ENCODE results near the gene PROM1. TPM values are rescaled to one million over a fixed set of nuclear protein-coding genes. Genes with fewer than 3 reads are reported as not detected.

PROM1 gene
- total RNA-seq, 2 experiments from 2014 or later: not detected

GRCh38 chr4:15931451-15932210 is 152.2 kb downstream of the PROM1 start:
- Mint-ChIP-seq H3K27me3 (peaks cover 5% of the 10 kb centered on the region), H3K9me3 (no peaks in the 10 kb centered on the region), H3K4me3 (no peak overlapping the region), H3K27ac (no peak overlapping the region), H3K4me1 (ENCODE audit: low read depth) (no peaks in the 10 kb centered on the region), H3K36me3 (ENCODE audit: low read depth) (no peaks in the 10 kb centered on the region)
- no peak for ATAC-seq (ENCODE audit: poor library complexity)
- TF ChIP-seq CTCF (IDR thresholded peaks at IDR 0.05): no peak
- no peaks in the 10 kb centered on the region for H3K36me3 ChIP-seq (ENCODE audit: insufficient read depth, low read length)
- no peak overlapping the region for H3K4me3 ChIP-seq (ENCODE audit: low read length)
- no peaks in the 10 kb centered on the region for H3K27me3 ChIP-seq (ENCODE audit: control insufficient read depth in 1 of 2, insufficient read depth in 2 of 2, low read length in 2 of 2)
- DNase-seq: no peak
- no peak overlapping the region for H3K27ac ChIP-seq (ENCODE audit: low read depth in 1 of 2, low read length in 2 of 2)
- intact Hi-C loops (cut with DNase I, micrococcal nuclease): no loop called here
- ChIA-PET POLR2A (no interaction called here), CTCF (no interaction called here)
- no peaks in the 10 kb centered on the region for H3K9me3 ChIP-seq (ENCODE audit: control insufficient read depth in 1 of 2, insufficient read depth in 1 of 2, low read length in 2 of 2)
- H3K4me1 ChIP-seq (ENCODE audit: insufficient read depth, low read length): no peaks in the 10 kb centered on the region

- no peaks in the 10 kb centered on the region for H3K9me3 Mint-ChIP-seq
- H3K36me3 ChIP-seq (ENCODE audit: insufficient read depth, low read length): no peaks in the 10 kb centered on the region
- H3K4me1 ChIP-seq (ENCODE audit: insufficient read depth, low read length): no peaks in the 10 kb centered on the region
- H3K4me1 Mint-ChIP-seq (ENCODE audit: low read depth): no peaks in the 10 kb centered on the region
- no peak for ATAC-seq (ENCODE audit: poor library complexity)
- ChIA-PET CTCF (no interaction called here), POLR2A (no interaction called here)
- no peak overlapping the region for H3K27ac ChIP-seq (ENCODE audit: low read depth in 1 of 2, low read length in 2 of 2)
- no peaks in the 10 kb centered on the region for H3K27me3 ChIP-seq (ENCODE audit: control insufficient read depth in 1 of 2, insufficient read depth in 2 of 2, low read length in 2 of 2)
- no peak for TF ChIP-seq CTCF (IDR thresholded peaks at IDR 0.05)
- H3K4me3 Mint-ChIP-seq: no peak overlapping the region
- peaks cover 8% of the 10 kb centered on the region for H3K27me3 Mint-ChIP-seq
- no peak overlapping the region for H3K4me3 ChIP-seq (ENCODE audit: low read length)
- intact Hi-C loops (cut with DNase I, micrococcal nuclease): no loop called here
- no peaks in the 10 kb centered on the region for H3K36me3 Mint-ChIP-seq (ENCODE audit: low read depth)
- no peak overlapping the region for H3K27ac Mint-ChIP-seq
- no peaks in the 10 kb centered on the region for H3K9me3 ChIP-seq (ENCODE audit: control insufficient read depth in 1 of 2, insufficient read depth in 1 of 2, low read length in 2 of 2)
- no peak for DNase-seq
Observed at GRCh38 chr4:15930314-15930713, 153.5 kb downstream of the PROM1 start.

- no peak overlapping the region for H3K27ac ChIP-seq (ENCODE audit: low read depth in 1 of 2, low read length in 2 of 2)
- no peaks in the 10 kb centered on the region for H3K36me3 ChIP-seq (ENCODE audit: insufficient read depth, low read length)
- no peaks in the 10 kb centered on the region for H3K27me3 ChIP-seq (ENCODE audit: control insufficient read depth in 1 of 2, insufficient read depth in 2 of 2, low read length in 2 of 2)
- Mint-ChIP-seq H3K36me3 (ENCODE audit: low read depth) (no peaks in the 10 kb centered on the region), H3K27me3 (peaks cover 3% of the 10 kb centered on the region), H3K9me3 (no peaks in the 10 kb centered on the region), H3K27ac (no peak overlapping the region), H3K4me1 (ENCODE audit: low read depth) (no peaks in the 10 kb centered on the region), H3K4me3 (no peak overlapping the region)
- no peak for DNase-seq
- POLR2A ChIA-PET: no interaction called here
- H3K4me1 ChIP-seq (ENCODE audit: insufficient read depth, low read length): no peaks in the 10 kb centered on the region
- no peak for ATAC-seq (ENCODE audit: poor library complexity)
- no peaks in the 10 kb centered on the region for H3K9me3 ChIP-seq (ENCODE audit: control insufficient read depth in 1 of 2, insufficient read depth in 1 of 2, low read length in 2 of 2)
- no peak for TF ChIP-seq CTCF (IDR thresholded peaks at IDR 0.05)
- CTCF ChIA-PET: no interaction called here
- H3K4me3 ChIP-seq (ENCODE audit: low read length): no peak overlapping the region
- intact Hi-C loops (cut with DNase I, micrococcal nuclease): no loop called here
Observed at GRCh38 chr4:15929540-15929939, 154.3 kb downstream of the PROM1 start.
